Raji (cell line): ENCODE data around the gene BMERB1.

ENCODE experiments used
- POLR2A ChIP-seq: IDR thresholded peaks from 2 replicates; pipeline ENCODE4 v1.6.1; 2011; ENCODE audit warnings: low read depth, low read length, control low read depth; ENCODE audit not compliant: insufficient read depth

BMERB1 gene

DNA sequence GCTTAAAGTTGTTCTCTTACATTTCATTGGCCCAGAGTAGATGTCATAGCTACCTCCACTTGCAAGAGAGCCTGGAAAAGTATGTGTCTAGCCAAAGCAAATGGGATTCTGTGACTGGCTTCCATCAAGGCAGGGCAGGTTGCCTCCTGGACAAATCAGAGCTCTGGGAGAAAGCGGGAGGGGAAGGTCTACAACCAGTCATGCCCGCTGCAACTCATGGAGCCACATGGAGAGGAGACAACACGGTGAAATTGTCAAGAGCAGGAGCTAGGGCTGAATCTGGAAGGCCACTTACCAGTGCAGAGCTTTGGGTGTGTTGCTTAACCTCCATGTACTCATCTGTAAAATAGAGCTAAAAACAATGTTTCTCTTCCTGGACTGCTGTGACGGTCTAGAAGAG, 124.8 kb downstream of the BMERB1 start:
- no peak for TF ChIP-seq POLR2A

DNA sequence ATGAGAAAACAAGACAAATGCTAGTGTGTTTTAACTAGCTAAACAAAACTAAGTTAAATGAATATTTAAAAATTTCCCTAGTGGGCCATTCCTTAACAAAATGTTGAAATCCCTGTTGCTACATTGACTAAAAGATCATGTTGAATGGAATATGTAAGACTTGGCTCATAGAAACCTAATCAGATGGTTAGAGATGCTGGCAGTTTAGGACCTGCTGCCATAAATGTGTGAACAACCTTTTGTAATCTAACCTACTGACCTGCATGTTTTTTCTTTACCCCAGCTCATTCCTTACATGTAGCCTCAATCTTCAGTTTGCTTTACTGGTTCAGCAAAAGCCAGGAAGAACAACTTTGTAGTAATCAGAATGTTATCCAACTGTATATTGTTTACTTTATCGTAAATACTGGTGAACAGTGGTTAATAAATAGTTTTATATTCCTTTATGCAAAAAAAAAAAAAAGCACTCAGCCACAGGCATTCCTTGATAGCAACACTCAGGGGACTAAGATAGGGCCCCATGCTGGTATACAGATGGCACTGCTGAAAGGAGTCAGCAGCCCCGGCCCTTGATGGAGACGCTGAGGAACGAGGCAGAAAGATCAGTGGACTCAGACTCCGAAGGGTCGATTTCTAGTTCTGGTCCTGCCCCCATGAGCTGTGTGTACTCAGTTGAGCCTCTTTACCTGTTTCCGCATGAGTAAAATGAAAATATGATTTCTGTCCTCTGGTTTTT, 130.4 kb downstream of the BMERB1 start:
- no peak for TF ChIP-seq POLR2A

DNA sequence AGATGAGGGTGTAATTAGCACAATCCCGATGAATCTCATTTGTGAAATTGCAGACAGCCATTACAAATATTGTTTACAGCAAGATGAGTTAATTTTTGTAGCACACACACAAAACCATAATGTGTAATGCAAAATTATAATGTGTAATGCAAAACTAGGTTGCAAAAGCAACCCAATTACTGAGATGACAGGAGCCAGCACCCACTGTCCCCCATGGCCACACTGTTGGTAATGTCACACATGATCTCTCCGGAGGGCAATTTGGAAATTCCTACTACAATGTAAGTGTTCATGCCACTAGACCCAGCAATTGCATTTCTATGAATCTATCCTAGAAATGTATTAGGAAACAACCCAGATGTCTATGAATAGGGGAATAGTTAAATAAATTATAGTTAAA, 131.7 kb downstream of the BMERB1 start:
- TF ChIP-seq POLR2A, result no peak

DNA sequence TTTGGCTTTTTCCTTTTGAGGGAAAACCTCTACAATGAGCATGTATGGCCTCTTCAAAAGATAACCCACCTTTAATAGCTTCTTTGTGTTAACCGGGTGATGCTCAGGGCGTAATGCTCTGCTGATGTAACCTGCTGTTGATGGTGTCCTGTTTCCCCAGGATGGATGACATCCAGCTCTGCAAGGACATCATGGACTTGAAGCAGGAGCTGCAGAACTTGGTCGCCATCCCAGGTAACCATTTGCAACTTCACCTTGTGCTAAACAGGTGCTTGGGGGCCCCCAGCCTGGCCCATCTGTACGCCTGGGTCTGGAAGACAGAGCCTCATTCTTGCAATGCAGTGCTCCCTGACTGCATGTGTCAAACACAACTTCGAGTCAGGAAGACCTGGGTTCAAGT, 133.4 kb downstream of the BMERB1 start:
- no peak for TF ChIP-seq POLR2A

DNA sequence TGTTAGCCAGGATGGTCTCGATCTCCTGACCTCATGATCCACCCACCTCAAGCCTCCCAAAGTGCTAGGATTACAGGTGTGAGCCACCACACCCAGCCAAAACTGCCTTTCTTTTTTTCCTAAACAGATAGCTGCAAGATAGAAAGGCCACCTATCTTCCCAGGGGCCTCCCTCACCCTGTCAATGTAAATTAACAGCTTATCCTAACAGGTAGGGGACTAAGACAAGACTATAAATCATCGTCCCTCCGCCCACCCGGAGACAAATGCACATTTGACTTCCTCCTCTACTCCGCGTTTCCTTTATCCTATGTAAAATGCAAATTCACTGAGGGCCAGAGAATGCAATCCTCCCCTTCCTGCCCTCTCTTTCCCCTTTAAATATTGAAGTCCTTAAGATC, 137.2 kb downstream of the BMERB1 start:
- TF ChIP-seq POLR2A, result no peak

DNA sequence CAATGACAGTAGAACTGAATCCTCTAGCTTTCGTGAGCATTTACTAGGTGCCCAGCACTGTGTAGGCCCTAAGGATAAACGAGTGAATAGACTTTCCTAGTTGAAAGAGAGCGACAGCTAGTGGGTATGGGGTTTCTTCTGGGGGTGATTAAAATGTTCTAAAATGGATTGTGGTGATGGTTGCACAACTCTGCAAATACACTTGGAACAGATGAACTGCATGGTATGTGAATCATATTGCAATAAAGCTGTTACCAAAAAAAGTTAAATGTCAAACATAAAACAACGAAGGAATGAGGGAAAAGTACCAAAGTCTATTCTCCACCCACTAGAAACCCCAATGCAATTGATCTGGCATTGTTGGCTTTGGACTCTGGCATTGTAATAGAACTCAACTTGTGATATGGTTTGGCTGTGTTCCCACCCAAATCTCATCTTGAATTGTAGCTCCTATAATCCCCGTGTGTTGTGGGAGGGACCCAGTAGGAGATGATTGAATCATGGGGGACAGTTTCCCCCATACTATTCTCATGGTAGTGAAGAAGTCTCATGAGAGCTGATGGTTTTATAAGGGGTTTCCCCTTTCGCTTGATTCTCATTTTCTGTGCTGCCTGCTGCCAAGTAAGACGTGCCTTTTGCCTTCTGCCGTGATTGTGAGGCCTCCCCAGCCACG, 138.1 kb downstream of the BMERB1 start:
- TF ChIP-seq POLR2A, result no peak

DNA sequence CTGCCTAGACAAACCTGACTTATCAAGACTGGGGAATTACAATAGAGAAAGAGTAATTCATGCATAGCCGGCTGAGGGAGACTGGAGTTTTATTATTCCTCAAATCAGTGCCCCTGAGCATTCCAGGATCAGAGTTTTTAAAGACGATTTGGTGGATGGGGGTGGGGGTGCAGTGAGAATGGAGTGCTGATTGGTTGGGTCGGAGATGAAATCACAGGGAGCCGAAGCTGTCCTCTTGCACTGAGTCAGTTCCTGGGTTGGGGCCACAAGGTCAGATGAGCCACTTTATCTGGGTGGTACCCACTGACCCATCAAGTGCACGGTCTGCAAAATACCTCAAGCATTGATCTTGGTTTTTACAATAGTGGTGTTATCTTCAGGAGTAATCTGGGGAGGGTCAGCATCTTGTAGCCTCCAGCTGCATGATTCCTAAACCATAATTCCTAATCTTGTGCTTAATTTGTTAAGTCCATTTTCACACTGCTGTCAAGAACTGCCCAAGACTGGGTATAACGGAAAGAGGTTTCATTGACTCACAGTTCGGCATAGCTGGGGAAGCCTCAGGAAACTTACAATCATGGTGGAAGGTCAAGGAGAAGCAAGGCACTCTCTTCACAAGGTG, 139.0 kb downstream of the BMERB1 start:
- TF ChIP-seq POLR2A, result no peak

DNA sequence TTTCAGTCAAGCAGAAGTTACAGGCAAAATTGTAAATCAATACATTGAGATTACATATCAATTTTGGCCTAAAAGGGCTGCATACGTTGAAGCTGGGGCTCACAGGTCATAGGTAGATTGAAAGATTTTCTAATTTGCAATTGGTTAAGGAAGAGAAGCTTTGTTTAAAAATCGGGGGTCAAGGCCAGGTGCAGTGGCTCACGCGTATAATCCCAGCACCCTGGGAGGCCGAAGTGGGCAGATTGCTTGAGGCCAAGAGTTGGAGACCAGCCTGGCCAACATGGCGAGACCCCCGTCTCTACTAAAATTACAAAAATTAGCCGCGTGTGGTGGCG, 140.2 kb downstream of the BMERB1 start:
- TF ChIP-seq POLR2A, result no peak

DNA sequence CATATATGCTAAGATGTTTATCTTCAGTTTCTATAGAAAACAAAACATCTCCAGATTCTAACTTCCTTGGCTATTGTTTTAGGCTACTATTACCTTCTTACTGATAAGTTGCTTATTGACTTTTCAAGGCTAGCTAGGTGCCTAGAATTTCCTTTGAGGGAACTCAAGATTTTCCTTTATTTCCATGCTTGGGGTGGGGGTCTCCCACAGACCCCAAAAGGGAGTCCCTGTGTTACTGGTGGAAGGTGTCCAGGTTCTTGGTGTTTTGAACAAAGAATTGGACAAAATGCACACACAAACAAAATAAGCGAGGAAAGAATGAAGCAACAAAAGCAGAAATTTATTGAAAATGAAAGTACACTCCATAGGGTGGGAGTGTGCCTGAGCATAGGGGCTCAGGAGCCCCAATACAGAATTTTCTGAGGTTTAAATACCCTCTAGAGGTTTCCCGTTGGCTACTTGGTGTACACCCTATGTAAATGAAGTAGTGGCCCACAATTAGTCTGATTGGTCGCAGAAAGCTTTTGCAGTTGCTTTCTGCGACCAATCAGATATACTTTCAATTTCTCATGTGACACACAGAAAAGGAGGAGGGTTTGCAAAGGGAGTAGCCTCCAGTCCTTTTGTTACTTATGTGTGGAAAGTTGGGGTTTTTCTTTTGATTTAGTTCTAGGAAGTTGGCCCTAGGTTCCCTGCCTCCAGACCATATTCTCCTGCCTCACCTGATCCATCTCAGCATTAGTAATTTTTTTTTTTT, 141.1 kb downstream of the BMERB1 start:
- TF ChIP-seq POLR2A, result no peak

DNA sequence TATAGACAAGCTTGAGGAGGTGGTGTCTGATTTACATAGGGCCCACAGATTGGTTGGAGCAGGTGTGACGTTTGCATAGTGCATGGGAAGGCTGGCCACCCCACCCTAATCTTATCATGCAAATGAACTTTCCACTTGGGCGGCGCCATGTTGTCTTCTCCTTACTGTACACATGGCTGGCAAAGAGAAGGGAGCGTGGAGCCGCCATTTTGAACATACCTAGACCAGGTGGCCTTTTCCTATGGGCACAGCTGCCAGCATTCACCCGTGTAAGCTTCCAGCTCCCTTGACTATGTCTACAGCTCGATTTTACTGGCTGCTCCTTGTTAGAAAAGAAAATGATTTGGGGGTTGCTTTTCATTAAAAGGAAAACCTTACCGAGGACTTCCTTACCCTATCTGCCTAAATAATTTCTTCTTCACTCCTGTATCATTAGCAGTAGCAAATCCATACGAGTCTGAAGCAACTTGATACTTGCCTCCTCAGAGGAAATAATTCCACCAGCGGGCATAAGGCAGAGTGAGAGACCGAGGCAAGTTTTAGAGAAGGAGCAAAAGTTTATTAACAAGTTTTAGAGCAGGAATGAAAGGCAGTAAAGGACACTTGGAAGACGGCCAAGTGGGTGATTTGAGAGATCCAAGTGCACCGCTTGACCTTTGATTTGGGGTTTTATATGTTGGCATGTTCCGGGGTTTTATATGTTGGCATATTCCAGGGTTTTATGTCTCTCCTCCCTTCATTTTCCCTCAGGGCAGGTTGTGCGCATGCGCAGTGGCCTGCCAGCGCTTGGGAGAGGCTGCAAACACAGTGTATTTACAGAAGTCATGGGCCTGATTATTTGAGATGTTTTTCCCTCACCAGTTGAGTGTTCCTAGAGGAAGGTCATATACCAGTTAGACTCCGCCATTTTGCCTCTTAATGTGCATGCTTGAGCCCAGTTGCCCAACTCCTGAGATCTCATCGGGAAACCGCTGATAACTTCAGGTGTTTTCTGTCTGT, 142.9 kb downstream of the BMERB1 start:
- TF ChIP-seq POLR2A, result no peak

DNA sequence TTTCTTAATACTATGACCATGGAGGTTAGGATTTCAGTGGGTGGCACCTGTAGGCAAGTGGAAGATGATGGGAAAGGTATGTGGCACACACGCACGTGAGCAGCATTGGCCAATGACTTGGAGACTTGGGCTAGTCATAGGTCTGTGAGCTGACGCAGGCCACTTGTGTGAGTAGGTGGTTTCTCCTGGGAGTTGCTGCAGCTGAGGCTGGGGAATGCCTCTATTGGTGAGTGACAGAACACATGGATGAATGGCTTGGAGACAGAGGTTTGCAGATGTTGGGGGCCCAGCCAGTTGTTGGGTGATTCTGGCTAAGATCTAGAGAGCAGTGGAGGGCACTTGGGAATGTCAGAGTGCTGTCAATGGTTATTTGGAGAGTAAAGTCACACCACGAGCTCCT, 144.4 kb downstream of the BMERB1 start:
- no peak for TF ChIP-seq POLR2A

DNA sequence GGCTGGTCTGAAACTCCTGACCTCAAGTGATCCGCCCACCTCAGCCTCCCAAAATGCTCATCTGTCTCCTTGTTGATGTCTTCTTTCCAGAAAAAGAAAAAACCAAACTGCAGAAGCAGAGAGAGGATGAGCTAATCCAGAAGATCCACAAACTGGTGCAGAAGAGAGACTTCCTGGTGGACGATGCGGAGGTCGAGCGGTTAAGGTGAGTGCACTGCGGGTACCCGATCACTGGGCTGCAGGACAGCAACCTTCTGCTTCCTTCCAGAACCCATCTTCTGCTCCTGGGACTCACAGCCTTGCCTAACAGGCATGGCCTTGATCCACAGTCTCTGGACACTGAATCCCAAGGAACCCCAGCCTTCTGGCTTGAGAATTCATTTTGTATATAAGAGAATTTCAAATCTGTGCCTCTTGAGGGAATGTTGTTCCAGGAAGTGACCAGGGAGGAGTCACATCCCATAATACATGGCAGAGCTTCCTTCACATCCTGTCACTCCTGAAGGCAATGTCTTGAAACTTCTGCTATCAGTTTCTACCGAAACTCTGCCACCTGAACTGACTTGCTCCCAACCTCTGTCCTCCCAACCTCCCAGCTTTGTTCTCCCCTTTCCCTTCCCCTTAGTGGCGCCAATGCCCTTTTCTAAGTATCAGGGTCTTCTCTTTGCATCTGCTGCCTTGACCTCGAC, 146.9 kb downstream of the BMERB1 start:
- no peak for TF ChIP-seq POLR2A

DNA sequence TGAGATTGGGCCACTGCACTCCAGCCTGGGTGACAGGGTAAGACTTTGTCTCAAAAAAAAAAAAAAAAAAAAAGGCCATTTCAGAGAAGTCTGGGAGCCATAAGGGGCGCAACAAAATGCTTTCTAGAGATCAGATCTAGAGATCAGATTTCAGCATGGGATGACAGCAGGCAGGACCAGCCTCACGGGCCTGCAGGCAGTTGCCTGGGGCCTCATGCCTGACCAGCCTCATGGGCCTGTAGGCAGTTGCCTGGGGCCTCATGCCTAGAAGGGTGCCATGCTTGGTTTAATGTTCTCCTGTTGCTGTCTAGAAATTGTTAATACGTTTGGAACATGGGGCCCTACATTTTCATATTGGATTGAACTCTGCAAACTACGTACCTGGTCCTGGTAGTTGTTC, 149.1 kb downstream of the BMERB1 start:
- no peak for TF ChIP-seq POLR2A

DNA sequence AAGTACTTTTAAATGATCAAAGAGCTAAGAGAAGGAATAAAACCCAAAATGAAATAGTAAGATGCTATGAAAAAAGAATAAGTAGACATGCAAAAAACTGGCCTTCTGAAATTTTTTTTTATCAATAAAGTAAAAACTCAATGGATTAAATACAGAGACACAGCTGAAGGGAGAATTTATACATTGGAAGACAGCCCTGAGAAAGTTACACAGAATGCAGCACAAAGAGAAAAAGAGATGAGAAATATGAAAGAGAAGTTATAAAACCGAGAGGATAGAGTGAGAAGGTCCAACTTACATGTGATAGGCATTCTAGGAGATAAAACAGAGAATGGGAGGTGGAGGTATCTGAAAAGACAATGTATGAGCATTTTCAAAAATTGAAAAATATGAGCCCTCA, 151.6 kb downstream of the BMERB1 start:
- no peak for TF ChIP-seq POLR2A
